NCI-H526 treated with DMSO at 0.1 percent for 48 hours (cell line): ENCODE measurements around the gene DYRK1A.
"Not testable (repeated sequence)": the region's sequence is repeated elsewhere in the genome, so short reads cannot be mapped to it uniquely, and the experiment has no call there.

Experiments
- DNase-seq: peaks from one replicate; lab custom pipeline; 2025; lab: John Stamatoyannopoulos, UW

Gene DYRK1A

GRCh38 chr21:37366482-37367316 is at the start of gene DYRK1A:
Gene DYRK1A (plus strand): TSS chr21:37366773. CDS start chr21:37420375, 53,602 bp downstream.
- DNase-seq = peak; percentile 97

- DNase-seq = no peak
Observed at GRCh38 chr21:37319551-37319950, 47.0 kb upstream of the DYRK1A start.

DNA sequence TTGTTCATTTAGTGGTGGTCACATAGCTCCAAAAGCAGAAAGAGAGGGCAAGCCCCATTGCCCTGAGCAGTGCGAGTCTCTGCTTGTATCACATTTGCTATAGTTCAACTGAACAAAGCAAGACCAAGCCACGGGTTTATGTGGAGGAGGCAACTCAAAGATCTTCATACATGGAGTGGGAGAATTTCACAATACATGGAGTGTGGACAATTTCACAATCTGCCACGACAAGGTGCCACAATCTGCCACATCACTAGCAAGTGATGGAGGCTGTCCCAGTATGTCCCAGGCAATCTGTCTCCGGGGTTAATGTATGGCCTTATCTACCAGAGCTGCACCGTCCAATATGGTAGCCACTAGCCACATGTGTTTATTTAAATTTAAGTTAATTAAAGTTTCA is 44.5 kb upstream of the DYRK1A start:
- DNase-seq = no peak

DNA sequence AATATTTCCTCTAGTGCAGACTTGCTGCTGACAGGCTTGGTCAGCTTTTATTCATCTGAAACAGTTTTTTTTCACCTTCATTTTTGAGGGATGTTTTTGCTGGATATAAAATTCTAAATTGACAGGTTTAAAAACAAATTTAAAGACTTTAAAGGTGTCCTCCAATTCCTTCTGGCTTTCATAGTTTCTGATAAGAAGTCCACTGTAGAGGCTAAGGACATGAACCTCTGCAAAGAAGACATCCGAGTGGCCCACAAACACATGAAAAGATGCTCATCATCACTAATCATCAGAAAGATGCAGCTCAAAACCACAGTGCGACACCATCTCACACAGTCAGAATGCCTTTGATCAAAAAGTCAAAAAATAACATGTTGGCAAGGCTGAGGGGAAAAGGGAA is 42.0 kb upstream of the DYRK1A start:
- DNase-seq = no peak

- not testable (repeated sequence) for DNase-seq
Observed at GRCh38 chr21:37328147-37328546, 38.4 kb upstream of the DYRK1A start.

DNA sequence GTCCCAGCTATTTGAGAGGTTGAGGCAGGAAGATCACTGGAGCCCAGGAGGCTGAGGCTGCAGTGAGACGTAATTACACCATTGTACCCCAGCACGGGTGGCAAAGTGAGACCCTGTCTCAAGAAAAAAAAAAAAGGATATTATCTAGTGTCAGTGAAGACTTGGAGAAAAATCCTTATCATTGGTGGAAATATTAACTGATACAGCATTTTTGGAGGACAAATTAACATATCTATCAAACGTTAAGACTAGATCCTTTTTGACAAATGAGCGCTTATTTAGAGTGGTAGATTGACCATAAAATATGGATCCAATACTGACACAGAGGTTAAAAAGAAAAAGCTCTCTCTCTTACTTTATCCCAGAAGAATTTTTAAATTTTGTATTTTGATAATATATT is 35.2 kb upstream of the DYRK1A start:
- DNase-seq = no peak

GRCh38 chr21:37335053-37335452 is 31.5 kb upstream of the DYRK1A start:
- no peak for DNase-seq

- no peak for DNase-seq
Observed at GRCh38 chr21:37337179-37337578, 29.4 kb upstream of the DYRK1A start.

DNA sequence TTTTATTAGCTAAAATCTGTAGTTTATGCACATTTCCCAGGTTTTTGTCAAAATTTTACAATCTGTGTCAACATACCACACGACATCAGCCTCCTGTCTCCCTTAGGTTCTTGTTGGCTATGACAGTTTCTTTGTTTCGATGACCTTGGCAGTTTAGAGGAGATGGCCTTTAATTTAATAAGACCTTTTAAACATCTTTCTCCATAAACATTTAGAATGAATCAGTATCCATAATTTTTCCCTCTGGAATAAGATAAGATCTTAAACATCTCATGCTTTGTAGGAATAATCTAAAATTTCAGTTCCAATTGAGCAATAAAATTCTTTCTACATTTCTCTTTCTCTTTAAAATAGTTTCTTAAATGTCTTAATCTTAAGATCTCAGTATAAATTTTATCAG is 28.7 kb upstream of the DYRK1A start:
- DNase-seq = no peak

- no peak for DNase-seq
Observed at GRCh38 chr21:37338671-37339551, 27.7 kb upstream of the DYRK1A start.

- DNase-seq = no peak
Observed at GRCh38 chr21:37339552-37339939, 27.0 kb upstream of the DYRK1A start.

- no peak for DNase-seq
Observed at GRCh38 chr21:37341254-37341960, 25.2 kb upstream of the DYRK1A start.

GRCh38 chr21:37342046-37342632 is 24.4 kb upstream of the DYRK1A start:
- no peak for DNase-seq

DNA sequence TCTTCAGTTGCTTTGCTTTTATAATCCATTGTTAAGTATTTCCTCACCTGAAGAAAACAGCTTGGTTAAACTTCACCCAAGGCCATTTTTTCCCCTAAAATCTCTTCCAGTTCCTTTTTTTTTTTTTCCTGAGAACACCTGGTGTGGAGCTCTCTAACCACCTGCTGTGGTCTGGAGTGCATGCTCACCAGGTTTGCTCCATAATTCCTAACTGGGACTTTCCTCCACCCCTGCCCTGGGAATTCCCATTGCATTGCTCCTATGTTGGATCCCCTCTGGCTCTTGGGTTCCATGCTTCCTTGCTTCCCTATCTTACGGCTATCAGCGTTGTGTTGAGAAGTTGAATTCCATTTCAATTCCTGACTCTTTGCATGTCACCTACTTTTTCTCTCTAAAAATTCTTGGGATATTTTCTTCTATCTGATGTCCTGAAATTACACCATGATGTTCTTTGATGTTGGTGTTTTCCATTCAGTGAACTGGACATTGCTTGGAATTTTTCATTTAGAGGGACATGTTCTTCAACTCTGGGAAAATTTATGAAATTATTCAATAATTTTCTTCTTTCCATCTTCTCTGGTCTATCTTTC is 19.6 kb upstream of the DYRK1A start:
- DNase-seq = no peak

DNA sequence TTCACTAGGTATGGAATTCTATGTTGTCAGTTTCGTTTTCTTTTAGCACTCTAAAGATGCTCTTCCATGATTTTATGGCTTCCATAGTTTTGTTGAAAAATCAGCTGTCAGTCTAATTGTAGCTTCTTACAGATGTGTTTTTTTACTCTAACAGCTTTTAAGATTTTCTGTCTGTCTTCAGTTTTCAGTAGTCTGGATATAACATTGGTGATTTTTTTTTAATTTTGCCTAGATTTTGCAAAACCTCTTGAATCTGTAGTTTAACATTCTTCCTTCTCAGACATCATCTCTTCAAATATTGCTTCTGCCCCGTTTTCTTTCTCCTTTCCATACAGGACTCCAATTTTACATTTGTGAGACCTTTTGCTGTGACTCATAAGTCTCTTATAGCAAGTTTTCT is 17.9 kb upstream of the DYRK1A start:
- no peak for DNase-seq

GRCh38 chr21:37350472-37350871 is 16.1 kb upstream of the DYRK1A start:
- no peak for DNase-seq

GRCh38 chr21:37356706-37357105 is 9.9 kb upstream of the DYRK1A start:
- DNase-seq = no peak

DNA sequence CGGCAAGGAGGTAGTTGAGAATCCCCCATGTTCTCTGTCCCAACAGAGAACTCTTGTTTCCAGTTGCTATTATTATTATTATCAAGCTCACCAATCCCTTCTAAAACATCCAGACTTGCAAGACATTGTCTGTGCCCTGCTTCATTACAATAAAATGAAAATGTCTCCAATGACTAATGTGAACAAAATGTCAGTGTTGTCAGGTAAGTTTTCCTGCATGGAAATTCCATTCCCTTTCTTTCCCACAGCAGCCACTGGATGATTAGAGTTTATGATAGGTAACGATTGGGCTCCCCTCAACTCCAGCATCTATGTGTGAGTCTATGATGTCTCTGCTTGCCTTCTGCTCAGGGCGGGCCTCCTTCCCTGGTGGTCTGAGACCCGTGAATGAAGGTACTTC is 8.9 kb upstream of the DYRK1A start:
- no peak for DNase-seq

- no peak for DNase-seq
Observed at GRCh38 chr21:37358397-37358796, 8.2 kb upstream of the DYRK1A start.

- DNase-seq = no peak
Observed at GRCh38 chr21:37363936-37364335, 2.6 kb upstream of the DYRK1A start.

GRCh38 chr21:37364722-37365121 is 1.9 kb upstream of the DYRK1A start:
- no peak for DNase-seq
